Ovary (tissue), 3 donors: ENCODE data around the gene SCARB2.

Experiments
- EP300 ChIP-seq: sonication (generic); formaldehyde crosslinking; IDR thresholded peaks from one replicate; pipeline ENCODE4 v1.6.1; 2017; ENCODE audit warnings: antibody characterized with exemption
- TF ChIP-seq, protein P1 (sequence below), 3 donors: fragments of 450-650 bp in 2 of 3; fragments of 200-600 bp in 1 of 3; IDR thresholded peaks; one replicate each; pipeline versions ENCODE4 v1.5.1 to v1.8.0; 2016 to 2022; ENCODE audit warnings: antibody characterized with exemption in 3 of 3, mild to moderate bottlenecking in 1 of 3
- donor health status: DM: no; HTN: no; CAD: no.

GRCh38 chr4:76196376-76196775 is 17.2 kb downstream of the SCARB2 start:
- TF ChIP-seq, protein P1, sequence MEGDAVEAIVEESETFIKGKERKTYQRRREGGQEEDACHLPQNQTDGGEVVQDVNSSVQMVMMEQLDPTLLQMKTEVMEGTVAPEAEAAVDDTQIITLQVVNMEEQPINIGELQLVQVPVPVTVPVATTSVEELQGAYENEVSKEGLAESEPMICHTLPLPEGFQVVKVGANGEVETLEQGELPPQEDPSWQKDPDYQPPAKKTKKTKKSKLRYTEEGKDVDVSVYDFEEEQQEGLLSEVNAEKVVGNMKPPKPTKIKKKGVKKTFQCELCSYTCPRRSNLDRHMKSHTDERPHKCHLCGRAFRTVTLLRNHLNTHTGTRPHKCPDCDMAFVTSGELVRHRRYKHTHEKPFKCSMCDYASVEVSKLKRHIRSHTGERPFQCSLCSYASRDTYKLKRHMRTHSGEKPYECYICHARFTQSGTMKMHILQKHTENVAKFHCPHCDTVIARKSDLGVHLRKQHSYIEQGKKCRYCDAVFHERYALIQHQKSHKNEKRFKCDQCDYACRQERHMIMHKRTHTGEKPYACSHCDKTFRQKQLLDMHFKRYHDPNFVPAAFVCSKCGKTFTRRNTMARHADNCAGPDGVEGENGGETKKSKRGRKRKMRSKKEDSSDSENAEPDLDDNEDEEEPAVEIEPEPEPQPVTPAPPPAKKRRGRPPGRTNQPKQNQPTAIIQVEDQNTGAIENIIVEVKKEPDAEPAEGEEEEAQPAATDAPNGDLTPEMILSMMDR (IDR thresholded peaks at IDR 0.05): no peak
- TF ChIP-seq EP300: no peak
